GM12873 (cell line): ENCODE data around the gene RPL29.

ENCODE experiments used
- TF ChIP-seq, protein P1 (sequence below): IDR thresholded peaks from 2 replicates; pipeline ENCODE4 v1.5.1; 2012; ENCODE audit warnings: low read depth, mild to moderate bottlenecking, moderate library complexity, low read length, control low read depth; ENCODE audit not compliant: insufficient read depth; ENCODE audit errors: missing control alignments

Gene RPL29

DNA sequence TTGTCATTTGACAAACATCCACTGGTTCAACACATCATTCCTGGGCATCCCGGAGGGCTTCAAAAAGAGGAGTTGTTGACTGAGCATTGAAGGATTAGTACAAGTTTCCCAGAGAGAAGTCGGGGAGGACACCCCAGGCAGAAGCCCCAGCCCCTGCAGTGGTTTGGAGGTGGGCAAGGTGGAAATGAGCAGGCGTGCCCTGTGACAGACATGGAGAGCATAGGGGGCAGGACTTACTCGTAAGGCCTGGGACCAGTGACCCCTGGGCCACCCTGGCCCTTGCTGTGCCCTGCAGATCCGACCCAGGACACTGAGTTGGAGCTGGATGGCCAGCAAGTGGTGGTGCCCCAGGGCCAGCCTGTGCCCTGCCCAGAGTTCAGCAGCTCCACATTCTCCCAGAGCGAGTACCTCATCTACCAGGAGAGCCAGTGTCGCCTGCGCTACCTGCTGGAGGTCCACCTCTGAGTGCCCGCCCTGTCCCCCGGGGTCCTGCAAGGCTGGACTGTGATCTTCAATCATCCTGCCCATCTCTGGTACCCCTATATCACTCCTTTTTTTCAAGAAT is 47.6 kb downstream of the RPL29 start:
- TF ChIP-seq, protein P1, sequence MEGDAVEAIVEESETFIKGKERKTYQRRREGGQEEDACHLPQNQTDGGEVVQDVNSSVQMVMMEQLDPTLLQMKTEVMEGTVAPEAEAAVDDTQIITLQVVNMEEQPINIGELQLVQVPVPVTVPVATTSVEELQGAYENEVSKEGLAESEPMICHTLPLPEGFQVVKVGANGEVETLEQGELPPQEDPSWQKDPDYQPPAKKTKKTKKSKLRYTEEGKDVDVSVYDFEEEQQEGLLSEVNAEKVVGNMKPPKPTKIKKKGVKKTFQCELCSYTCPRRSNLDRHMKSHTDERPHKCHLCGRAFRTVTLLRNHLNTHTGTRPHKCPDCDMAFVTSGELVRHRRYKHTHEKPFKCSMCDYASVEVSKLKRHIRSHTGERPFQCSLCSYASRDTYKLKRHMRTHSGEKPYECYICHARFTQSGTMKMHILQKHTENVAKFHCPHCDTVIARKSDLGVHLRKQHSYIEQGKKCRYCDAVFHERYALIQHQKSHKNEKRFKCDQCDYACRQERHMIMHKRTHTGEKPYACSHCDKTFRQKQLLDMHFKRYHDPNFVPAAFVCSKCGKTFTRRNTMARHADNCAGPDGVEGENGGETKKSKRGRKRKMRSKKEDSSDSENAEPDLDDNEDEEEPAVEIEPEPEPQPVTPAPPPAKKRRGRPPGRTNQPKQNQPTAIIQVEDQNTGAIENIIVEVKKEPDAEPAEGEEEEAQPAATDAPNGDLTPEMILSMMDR: no peak

DNA sequence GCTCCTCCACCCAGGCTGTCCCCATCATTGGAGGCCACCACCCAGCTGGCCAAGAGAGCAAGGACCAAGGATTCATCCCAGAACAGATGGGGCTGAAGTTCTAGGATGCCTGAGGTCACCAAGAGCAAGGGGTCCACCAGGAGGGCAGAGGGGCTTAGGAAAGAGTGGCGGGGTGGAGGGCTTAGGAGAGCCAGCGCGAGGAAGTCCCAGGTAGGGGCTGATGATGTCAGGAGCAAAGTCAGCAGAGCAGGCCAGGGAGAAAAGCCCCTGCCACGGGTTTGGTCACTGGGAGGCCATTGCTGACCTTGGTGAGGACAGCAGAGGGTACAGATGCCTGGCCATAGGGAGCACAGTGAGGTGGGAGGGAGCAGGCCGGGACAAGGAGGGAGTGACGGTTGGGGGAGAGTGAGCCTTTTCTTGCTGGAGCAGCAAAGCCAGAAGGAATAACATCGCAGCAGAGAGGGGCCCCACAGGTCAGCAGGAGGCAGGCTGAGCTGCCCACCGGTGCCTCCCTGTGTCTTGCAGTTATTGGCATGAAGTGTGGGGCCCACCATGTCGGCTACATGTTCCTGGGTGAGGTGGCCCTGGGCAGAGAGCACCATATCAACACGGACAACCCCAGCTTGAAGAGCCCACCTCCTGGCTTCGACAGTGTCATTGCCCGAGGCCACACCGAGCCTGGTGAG is 48.3 kb downstream of the RPL29 start:
- TF ChIP-seq, protein P1: no peak

DNA sequence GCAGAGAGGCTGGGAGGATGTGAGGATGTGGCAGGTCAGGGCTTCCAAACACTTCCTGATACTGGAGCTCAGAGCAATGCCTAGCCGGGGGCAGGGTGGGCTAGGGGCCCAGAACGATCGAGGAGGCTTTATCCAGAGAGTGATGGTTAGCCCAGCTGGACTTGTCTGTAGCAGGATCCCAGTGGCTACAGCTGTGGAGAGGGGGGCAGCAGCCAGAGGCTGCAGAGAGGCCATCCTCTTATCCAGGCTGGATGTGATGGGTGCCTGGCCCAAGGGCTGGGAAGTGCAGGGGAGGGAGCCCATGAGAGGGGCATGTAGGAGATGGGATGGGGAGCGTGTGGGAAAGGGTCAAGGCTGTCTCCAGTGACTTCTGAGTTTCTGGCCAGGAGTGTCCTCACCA is 48.9 kb downstream of the RPL29 start:
- TF ChIP-seq, protein P1: no peak

DNA sequence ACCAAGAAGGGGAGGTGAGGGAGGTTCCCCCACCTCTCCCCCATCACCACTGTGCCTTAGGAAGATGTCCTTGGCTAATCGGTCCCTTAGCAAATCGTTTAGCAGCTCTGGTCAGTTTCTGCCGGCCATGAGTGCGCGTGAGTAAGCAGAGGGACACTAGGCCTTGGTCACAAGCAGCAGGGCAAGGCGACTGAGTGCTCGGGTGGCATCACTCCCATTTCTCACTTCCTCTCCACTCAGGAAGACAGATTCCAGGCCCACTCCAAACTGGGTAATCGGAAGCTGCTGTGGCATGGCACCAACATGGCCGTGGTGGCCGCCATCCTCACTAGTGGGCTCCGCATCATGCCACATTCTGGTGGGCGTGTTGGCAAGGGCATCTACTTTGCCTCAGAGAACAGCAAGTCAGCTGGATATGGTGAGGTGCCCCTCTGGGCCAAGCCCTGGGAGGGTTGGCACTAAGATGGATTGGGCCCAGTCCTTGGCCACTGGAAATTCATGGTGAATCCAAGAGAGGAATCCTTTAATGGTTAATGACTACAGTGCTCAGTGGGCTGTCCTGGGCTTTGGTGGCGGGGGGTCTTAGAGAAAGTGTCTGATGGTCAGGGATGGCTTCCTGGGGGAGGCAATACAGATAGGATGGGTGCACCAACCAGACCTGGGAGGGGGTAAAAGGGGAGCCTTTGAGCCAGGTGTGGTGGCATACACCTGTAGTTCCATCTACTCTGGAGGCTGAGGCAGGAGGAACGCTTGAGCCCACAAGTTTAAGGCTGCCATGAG is 49.6 kb downstream of the RPL29 start:
- TF ChIP-seq, protein P1: no peak

DNA sequence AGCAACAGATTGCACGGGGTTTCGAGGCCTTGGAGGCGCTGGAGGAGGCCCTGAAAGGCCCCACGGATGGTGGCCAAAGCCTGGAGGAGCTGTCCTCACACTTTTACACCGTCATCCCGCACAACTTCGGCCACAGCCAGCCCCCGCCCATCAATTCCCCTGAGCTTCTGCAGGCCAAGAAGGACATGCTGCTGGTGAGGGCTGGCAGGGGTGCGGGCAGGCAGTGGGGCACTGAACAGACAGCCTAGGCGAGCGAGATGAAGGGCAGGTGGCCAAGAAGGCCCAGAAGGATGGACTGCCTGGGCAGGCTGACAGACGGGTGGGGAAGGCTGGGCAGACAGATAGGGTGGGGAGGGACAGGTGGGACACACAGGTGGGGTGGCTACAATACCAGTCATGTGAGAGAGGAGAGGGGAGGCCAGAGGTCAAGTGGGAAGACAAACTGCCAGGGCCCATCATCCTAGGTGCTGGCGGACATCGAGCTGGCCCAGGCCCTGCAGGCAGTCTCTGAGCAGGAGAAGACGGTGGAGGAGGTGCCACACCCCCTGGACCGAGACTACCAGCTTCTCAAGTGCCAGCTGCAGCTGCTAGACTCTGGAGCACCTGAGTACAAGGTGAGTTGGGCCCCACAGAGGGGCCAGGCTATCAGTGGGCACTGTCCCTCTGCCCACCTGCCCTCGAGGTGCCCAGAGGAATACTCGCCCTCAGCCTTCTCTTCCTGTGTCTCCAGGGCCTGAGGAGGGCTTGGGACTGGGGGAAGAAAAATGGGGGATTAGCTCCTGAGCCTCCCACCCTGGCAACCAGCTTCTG is 50.5 kb downstream of the RPL29 start:
- TF ChIP-seq, protein P1: no peak

DNA sequence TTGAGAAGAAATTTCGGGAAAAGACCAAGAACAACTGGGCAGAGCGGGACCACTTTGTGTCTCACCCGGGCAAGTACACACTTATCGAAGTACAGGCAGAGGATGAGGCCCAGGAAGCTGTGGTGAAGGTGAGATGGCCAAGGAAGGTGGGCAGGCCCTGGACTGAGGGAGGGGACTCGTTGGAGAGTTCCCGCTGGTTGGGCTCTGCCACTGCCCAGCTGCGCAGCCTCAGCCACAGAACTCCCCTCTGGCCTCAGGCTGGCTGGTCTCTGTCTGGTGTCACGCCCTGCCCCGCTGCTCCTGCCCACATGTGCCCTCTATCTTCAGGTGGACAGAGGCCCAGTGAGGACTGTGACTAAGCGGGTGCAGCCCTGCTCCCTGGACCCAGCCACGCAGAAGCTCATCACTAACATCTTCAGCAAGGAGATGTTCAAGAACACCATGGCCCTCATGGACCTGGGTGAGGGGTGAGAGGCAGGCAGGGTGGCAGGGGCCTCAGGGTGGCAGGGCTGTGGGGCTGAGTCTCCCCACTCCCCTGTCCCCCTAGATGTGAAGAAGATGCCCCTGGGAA is 51.2 kb downstream of the RPL29 start:
- TF ChIP-seq, protein P1: no peak
